ENCODE measurements around the gene HDAC8. TPM values are rescaled to one million over a fixed set of nuclear protein-coding genes. Genes with fewer than 3 reads are reported as not detected.
"Not testable (repeated sequence)": the region's sequence is repeated elsewhere in the genome, so short reads cannot be mapped to it uniquely, and the experiment has no call there.

The HDAC8 gene
- total and polyA plus RNA-seq, 12 donors, result 32.1 to 232 (median 57.1) TPM

DNA sequence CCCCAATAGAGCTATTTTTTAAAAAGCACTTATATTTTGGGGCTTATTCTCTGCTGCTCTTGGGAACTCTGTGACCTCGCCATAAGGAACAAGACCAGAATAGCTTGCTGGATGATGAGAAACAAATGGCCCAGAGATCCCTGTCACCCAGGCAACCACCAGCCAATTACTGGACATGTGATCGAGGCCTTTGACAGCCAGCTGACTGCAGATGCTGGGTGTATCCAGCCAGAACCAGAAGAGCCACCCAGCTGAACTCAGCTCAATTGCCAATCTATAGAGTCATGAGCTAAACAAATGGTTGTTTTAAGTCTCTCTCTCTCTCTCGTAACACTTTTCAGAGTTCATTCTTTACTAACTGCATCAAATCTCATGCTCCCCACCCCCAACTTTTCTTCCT lies 242.5 kb downstream of the HDAC8 start:
- Histone ChIP-seq H3K9me3 (replicated peaks in 1 of 3) (no peaks in the 10 kb centered on the region), H3K27me3 (no peaks in the 10 kb centered on the region), H3K36me3 (replicated peaks in 1 of 2) (no peaks in the 10 kb centered on the region), H3K4me1 (replicated peaks in 1 of 2) (no peaks in the 10 kb centered on the region), H3K4me3 (no peak overlapping the region), H3K27ac (no peak overlapping the region)
- WGBS, 4 donors, result 72 to 97% (median 88%) methylated on average over 3 of the region's 3 CpGs
- TF ChIP-seq POLR2A (IDR thresholded peaks at IDR 0.05), result no peak
- TF ChIP-seq, protein P1, sequence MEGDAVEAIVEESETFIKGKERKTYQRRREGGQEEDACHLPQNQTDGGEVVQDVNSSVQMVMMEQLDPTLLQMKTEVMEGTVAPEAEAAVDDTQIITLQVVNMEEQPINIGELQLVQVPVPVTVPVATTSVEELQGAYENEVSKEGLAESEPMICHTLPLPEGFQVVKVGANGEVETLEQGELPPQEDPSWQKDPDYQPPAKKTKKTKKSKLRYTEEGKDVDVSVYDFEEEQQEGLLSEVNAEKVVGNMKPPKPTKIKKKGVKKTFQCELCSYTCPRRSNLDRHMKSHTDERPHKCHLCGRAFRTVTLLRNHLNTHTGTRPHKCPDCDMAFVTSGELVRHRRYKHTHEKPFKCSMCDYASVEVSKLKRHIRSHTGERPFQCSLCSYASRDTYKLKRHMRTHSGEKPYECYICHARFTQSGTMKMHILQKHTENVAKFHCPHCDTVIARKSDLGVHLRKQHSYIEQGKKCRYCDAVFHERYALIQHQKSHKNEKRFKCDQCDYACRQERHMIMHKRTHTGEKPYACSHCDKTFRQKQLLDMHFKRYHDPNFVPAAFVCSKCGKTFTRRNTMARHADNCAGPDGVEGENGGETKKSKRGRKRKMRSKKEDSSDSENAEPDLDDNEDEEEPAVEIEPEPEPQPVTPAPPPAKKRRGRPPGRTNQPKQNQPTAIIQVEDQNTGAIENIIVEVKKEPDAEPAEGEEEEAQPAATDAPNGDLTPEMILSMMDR (IDR thresholded peaks at IDR 0.05), result no peak
- intact Hi-C loops (cut with DNase I), result no loop called here
- DNase-seq, result no peak

DNA sequence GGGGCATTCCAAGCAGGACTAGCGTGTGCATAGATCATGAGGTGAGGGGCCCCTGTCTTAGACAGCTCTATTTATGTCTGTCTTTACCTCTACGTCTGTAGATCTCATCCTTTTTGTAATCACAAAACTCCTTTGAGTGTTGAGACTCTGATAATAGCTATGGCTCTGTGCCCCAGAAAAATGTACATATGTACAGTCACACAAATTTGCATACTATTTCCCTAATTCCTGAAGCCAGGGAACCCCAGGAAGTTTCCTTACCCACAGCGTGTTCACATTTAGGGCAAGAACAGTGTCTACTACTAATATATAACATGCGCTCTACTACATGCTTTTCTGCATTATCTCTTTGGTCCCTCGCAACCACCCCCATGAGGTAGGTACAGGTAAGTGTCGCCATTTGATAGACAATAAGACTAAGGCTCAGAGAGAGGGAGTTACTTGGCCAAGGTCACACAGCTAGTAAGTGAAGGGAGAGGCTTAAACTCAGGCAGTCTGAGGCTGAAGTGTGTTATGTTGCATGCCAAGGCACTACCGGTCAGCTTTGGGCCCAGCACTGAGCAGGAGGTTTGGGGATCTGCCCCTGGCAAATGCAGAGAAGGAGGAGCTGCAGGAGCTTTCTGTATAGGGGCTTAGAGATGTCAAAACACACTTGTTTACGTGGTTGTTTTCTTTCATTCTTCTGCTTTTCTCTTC lies 245.9 kb downstream of the HDAC8 start:
- H3K36me3 ChIP-seq (replicated peaks in 1 of 2), result no peaks in the 10 kb centered on the region
- H3K4me3 ChIP-seq, result no peak overlapping the region
- intact Hi-C loops (cut with DNase I), result no loop called here
- H3K27me3 ChIP-seq, result no peaks in the 10 kb centered on the region
- TF ChIP-seq, protein P1 (IDR thresholded peaks at IDR 0.05), result no peak
- no peak for TF ChIP-seq POLR2A (IDR thresholded peaks at IDR 0.05)
- no peak for DNase-seq
- no peak overlapping the region for H3K27ac ChIP-seq
- H3K9me3 ChIP-seq (replicated peaks in 1 of 3), result no peaks in the 10 kb centered on the region
- WGBS, 4 donors, result 74 to 91% (median 87%) methylated on average over 5 to 8 of the region's 8 CpGs
- no peaks in the 10 kb centered on the region for H3K4me1 ChIP-seq (replicated peaks in 1 of 2)

DNA sequence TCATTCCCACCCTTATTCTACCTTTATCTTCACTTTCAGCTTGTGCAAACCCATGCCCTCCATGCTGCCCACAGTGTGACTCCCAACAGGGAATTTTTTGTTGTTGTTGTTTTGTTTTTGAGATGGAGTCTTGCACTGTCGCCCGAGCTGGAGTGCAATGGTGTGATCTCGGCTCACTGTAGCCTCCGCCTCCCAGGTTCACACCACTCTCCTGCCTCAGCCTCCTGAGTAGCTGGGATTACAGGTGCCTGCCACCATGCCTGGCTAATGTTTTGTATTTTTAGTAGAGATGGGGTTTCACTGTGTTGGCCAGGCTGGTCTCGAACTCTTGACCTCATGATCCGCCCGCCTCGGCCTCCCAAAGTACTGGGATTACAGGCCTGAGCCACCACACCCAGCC lies 253.0 kb downstream of the HDAC8 start:
- H3K4me1 ChIP-seq (replicated peaks in 1 of 2); H3K36me3 ChIP-seq (replicated peaks in 1 of 2); H3K9me3 ChIP-seq (replicated peaks in 1 of 3); DNase-seq; H3K27ac ChIP-seq; H3K4me3 ChIP-seq; H3K27me3 ChIP-seq; intact Hi-C loops (cut with DNase I): not testable (repeated sequence)
- WGBS, 4 donors, result 88 to 100% (median 96%) methylated on average over 4 to 8 of the region's 8 CpGs

DNA sequence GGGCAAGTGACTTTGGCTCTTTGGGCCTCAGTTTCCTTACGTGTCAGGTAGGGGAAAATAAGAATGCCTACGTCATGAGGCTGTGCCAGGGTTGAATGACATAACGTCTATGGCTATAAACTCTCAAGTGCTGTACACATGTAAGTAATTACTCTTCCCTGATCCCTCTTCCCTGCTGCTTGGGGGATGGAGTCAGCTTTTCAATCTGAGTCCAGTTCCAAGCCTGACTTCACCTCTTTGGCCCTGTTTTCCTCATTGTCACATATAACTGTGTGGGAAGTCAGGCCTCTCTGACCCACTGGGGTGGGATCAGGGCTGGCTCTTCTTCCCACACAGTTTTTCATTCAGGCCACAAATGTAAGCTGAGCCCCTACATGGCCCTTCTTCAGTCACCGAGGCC lies 255.5 kb downstream of the HDAC8 start:
- no peak overlapping the region for H3K4me3 ChIP-seq
- no peak overlapping the region for H3K27ac ChIP-seq
- H3K36me3 ChIP-seq (replicated peaks in 1 of 2), result no peaks in the 10 kb centered on the region
- H3K27me3 ChIP-seq, result peaks cover 15% of the 10 kb centered on the region
- intact Hi-C loops (cut with DNase I), result no loop called here
- no peak for DNase-seq
- H3K4me1 ChIP-seq (replicated peaks in 1 of 2), result no peaks in the 10 kb centered on the region
- TF ChIP-seq POLR2A (IDR thresholded peaks at IDR 0.05), result no peak
- TF ChIP-seq, protein P1 (IDR thresholded peaks at IDR 0.05), result no peak
- 60 to 92% (median 80%) methylated on average over 4 of the region's 4 CpGs for WGBS, 4 donors
- H3K9me3 ChIP-seq (replicated peaks in 1 of 3), result no peaks in the 10 kb centered on the region

Measured in adrenal gland (tissue), 12 donors.